GM19467 (cell line): ENCODE data around the gene SSU72.

Source experiments
- ATAC-seq: cut with Tn5 transposase; IDR thresholded peaks from one replicate; pipeline ENCODE4 v1.9.1; 2021; ENCODE audit warnings: mild to moderate bottlenecking, moderate library complexity; ENCODE audit not compliant: unreplicated experiment

SSU72 gene

DNA sequence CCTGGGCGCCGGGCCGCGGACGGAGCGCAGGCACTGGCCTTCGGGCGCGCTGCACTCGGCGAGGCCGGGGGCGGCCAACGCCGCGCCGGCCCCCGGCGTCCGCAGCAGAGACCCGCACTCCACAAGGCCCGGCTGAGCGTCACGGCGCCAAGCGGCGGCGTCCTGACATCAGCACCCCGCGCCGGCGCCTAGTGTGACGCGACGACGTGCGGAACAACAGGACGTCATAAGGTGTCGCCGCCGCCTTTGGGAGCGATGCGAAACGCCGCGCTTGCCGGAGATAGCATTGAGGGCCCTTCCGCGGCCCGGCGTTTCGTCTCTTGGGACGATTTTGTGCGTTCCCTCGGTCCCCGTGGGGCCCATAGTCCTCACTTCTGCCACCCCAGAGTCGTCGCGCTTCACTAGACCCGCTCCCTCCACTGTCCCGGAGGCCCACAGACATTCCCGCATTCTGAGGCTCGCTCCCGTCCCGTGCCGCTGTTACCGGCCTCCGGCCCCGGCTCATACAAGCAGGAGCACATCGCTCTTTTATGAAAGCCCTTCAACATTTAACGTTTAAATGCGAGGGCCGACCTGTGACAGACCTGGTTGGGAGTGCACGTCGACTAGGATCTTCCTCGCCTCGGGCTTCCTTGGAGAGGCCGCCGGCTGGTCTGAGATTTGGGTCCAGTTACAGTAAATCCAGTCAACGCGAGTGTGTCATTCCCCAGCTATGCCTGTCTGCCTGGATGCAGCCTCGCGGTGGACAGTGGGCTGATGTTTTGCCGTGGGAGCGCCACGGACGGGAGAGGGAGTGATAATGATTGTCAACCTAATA lies at the start of gene SSU72:
SSU72 (minus strand) TSS at position 143 of the 817 bp plus-strand sequence. CDS start 306 bp downstream, outside the sequence.
- ATAC-seq = peak; percentile 78

DNA sequence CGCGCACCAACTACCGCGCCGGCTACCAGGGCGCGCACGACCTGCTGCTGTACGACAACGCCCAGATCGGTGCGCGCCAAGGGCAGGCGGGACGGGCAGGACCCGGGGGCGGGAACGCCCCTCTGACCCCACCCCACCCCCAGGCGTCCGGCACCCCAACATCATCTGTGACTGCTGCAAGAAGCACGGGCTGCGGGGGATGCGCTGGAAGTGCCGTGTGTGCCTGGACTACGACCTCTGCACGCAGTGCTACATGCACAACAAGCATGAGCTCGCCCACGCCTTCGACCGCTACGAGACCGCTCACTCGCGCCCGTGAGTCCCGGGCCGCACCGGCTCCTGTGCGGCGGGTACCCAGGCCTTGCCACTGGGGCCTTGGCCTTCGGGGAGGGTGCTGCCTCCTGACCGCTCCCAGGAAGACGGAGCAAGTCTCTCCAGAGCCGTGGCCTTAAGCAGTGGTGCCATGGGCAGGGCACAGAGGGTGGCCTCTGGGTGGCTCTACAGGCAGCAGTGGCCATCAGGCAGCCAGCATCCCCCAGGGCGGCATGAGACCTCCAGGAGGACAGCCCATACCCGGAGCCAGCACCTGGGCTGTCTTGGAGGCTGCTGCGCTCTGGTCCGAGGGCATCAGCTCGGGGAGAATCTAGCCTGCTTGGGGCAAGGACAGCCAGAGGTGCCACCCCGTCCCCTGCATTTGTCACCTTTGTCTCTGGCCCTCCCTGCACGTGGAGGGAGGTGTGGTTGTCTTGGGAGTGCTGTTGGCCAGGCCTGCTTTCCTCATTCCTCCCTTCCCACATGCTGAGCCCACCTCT lies 49.2 kb upstream of the SSU72 start:
- ATAC-seq = no peak

GRCh38 chr1:1623181-1623630 lies 48.5 kb upstream of the SSU72 start:
- ATAC-seq = no peak

DNA sequence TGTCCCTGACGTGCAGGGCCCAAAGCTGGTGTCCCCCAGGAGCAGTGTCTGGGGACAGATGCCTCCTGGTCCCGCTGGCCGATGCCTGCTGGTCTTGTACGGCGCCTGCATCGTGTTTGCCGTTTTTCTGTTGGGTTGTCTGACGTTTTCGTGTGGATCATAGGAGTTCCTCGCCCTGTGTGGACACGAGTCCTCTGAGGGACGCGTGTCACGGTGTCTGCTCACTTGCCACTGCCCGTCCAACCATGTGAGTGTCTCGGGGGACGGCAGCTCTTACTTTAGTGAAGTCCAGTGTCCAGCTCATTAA lies 48.1 kb upstream of the SSU72 start:
- ATAC-seq = no peak

GRCh38 chr1:1622010-1622787 lies 47.5 kb upstream of the SSU72 start:
- ATAC-seq = no peak

DNA sequence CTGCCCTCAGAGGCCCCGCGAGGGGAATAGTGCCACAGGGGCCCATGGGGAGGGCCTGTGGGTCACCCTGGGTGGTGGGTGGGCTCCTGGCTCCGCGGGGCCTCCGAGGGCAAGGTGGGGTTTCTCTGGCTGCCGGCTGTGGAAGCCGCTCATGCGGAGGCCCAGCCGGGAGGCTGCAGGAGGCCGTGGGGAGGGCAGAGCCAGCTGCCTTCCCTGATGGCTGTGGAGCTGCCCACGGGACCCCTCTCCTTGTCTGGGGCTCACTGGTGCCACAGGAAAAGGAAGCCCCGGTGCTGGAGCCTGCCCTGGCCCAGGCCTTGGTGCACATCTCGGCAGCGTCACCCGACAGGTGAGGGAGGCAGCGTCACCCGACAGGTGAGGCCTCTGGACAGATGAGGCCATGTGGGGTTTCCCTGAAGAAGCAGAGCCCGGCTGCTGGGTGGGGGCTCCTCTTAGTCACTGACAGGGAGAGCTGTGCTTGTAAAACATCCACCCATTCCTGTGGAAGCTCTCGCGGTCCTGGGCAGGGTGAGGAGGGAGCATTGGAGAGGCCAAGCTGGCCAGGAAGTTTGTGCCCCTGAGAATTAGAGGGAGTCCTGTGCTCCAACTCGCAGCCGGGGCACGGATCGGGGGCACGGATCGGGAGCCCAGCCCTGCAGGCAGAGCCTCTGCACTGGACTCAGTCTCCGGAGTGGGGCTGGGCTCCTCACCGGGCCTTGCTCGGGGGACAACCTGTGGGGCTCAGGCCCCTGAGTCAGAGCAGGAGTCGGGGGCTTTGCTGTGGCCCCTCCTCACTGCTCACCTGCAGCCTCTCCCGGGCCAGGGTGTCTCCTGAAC lies 46.7 kb upstream of the SSU72 start:
- ATAC-seq = no peak

DNA sequence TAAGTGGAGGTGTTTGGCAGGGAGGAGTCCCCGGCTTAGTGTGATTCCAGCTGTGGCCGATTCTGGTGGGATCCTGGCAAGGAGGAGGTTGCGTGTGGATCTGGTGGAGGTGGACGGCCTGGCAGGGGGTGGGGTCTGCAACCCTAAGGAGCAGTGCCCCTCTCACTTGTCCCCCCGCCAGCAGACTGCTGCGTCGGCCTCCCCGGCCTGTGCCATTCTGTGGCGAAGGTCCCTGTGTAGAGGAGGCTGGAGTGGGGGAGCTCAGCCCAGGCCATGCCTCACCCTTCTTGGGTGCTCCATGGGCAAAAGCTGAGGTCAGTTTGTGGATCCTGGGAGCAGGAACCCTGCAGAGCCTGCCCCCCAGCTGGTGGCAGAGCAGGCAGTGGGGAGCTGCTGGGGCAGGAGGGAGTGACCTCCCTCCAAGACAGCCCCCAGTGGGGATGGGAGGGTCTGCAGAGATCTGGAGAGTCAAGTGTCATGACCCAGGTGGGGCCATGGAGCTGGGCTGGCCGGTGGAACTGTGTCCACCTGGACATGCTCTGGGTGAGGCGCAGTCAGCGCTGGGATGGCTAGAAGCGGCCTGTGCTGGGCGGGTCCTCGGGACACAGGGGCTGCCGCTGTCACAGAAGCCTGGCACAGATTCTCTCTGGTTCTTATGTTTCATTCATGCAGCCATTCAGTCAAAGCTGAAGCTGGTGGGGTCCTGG lies 45.9 kb upstream of the SSU72 start:
- no peak for ATAC-seq

GRCh38 chr1:1619917-1620361 lies 45.3 kb upstream of the SSU72 start:
- ATAC-seq = no peak

- no peak for ATAC-seq
Observed at GRCh38 chr1:1618396-1619068, 43.9 kb upstream of the SSU72 start.

DNA sequence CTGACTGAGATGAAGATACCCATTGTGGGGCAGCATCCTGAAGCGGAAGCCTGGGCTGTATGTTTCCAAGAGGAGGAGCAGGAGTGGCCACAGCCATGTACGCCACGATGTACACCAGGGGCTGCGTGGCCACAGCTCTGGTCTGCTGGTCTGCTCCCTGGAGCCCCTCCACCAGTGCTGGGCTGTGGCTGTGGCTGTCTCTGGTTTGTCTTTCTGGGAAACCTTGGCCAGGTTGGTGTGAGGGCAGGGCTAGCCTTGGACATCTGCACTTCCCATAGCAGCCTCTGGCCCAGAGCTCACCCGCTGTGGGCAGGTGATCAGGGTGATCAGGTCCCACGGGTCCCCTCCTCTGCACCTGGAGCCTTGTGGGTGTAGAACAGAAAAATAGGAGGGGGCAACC lies 43.3 kb upstream of the SSU72 start:
- ATAC-seq = no peak

DNA sequence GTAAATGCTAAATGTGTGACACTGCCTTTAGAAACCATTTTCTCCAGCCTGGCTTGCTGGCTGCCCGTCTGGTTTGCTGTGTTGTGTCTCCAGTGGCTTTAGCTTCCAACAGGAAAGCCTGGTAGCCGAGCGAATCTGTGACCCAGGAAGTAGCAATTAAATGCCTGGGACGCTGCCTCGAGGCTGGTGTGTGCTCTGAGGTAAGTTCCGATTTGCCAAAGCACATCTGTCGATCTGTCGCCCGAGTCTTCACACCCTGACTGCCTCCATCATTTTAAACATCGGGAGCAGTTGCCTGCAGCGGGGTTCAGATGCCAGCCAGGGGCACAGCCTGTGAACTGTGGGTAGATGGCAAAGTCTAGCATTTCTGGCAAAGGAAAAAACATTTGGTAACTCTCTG lies 42.9 kb upstream of the SSU72 start:
- no peak for ATAC-seq

- no peak for ATAC-seq
Observed at GRCh38 chr1:1616838-1617237, 42.2 kb upstream of the SSU72 start.

DNA sequence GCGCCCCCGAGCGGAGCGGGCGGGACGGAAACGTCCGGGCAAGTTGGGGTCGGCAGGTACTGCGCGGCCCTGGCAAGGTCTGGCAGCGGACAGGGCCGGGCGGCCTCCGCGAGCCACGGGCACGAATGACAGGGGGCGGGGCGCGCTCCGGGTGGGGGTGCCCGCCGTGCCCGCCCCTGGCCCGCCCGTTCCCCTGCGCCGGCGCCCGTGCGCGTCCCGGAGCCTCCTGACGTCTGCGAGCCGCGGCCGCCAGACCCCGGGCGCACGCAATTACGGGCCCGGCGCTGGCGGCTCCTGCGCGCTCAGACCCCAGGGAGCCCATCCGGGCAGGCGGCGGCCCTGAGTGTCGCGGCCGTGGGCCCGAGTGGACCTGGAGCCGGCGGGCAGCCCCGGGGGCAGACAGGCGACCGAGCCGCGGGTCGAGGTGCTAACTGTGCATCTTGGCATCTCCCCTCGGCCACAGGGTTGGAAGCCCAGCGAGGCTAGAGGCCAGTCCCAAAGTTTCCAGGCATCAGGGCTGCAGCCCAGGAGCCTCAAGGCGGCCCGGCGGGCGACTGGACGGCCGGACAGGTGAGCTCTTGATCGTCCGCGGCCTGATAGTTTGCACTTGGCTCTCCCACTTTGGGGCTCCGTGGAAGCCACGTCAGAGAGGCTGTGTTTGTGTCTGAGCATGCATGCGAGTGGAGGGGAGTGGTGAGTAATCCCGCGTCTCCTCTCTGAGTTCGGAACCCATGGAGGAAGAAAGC lies 41.6 kb upstream of the SSU72 start:
- peak; percentile 1 for ATAC-seq

GRCh38 chr1:1615256-1616044 lies 40.8 kb upstream of the SSU72 start, which contains the start of gene MIB2:
Gene MIB2, plus strand, starts transcription at chr1:1615500. Its CDS starts 7,953 bp downstream, at chr1:1623453.
- peak; percentile 84 for ATAC-seq

- ATAC-seq = no peak
Observed at GRCh38 chr1:1614954-1615255, 40.2 kb upstream of the SSU72 start.

DNA sequence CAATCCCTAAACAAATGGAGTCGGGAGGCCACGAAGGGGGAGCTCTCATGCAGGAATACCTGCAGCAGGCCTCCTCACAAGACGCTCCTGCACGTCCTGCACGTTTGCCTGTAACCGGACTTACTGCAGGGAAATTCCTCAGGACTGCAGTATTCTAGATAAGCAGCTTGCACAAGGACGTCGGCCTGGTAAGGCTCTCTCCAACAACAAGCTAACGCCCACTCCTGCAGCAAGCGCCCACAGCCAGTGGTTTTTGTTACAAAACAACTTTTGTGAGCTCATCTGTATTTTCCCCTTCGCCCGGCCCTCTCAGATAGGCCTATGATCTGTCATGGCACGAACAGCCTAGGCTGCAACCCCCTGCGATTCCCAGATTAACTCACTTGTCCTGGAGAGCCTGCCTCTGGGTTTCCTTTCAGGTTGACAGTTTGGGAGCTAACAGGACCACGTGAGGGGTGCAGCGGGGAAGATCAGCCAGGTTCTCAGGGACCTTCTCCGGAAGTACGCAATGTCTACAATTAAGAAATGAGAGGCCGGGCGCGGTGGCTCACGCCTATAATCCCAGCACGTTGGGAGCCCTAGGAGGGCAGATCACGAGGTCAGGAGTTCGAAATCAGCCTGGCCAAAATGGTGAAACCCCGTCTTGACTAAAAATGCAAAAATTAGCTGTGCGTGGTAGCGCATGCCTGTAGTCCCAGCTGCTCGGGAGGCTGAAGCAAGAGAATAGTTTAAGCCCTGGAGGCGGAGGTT lies 39.7 kb upstream of the SSU72 start:
- ATAC-seq = no peak

GRCh38 chr1:1613509-1614082 lies 38.9 kb upstream of the SSU72 start:
- no peak for ATAC-seq
